Measurements from ENCODE around the gene CGRRF1.

- TF ChIP-seq EZH2 (IDR thresholded peaks at IDR 0.05; ENCODE audit: borderline replicate concordance, low read depth, low read length, poor library complexity, severe bottlenecking) = no peak
- TF ChIP-seq, protein P1, sequence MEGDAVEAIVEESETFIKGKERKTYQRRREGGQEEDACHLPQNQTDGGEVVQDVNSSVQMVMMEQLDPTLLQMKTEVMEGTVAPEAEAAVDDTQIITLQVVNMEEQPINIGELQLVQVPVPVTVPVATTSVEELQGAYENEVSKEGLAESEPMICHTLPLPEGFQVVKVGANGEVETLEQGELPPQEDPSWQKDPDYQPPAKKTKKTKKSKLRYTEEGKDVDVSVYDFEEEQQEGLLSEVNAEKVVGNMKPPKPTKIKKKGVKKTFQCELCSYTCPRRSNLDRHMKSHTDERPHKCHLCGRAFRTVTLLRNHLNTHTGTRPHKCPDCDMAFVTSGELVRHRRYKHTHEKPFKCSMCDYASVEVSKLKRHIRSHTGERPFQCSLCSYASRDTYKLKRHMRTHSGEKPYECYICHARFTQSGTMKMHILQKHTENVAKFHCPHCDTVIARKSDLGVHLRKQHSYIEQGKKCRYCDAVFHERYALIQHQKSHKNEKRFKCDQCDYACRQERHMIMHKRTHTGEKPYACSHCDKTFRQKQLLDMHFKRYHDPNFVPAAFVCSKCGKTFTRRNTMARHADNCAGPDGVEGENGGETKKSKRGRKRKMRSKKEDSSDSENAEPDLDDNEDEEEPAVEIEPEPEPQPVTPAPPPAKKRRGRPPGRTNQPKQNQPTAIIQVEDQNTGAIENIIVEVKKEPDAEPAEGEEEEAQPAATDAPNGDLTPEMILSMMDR (conservative IDR thresholded peaks at IDR 0.05; ENCODE audit: low read depth, low read length) = peak; percentile 87
These were observed 54.6 kb downstream of the CGRRF1 start for GRCh38 chr14:54564071-54564867.

All from A673 (cell line).